Kidney epithelial cell (primary cell): ENCODE data around the gene WFDC2. TPM values are rescaled to one million over a fixed set of nuclear protein-coding genes. Genes with fewer than 3 reads are reported as not detected.

Experiments
- DNase-seq: peaks from one replicate; pipeline ENCODE4 v3.0.0-alpha.2; 2010; ENCODE audit warnings: low read depth
- H3K27me3 ChIP-seq: 2 replicates; pipeline ENCODE4 v1.6.0; 2011; ENCODE audit warnings: low read length; ENCODE audit not compliant: control insufficient read depth, insufficient read depth
- H3K36me3 ChIP-seq: 2 replicates; pipeline ENCODE4 v1.5.1; 2011; ENCODE audit warnings: low read length; ENCODE audit not compliant: control insufficient read depth, insufficient read depth
- H3K4me3 ChIP-seq: 2 replicates; pipeline ENCODE4 v1.5.1; 2011; ENCODE audit warnings: low read depth, mild to moderate bottlenecking, control low read depth, low read length
- CTCF ChIP-seq: IDR thresholded peaks from 2 replicates; pipeline ENCODE4 v1.5.1; 2011; ENCODE audit warnings: mild to moderate bottlenecking, moderate library complexity, low read length, control low read depth, inconsistent platforms; ENCODE audit not compliant: insufficient read depth, poor library complexity, severe bottlenecking
- total RNA-seq: library from RNA; depleted of rRNA; stranded (reverse); fragments of >200 nt; gene quantifications from 2 replicates; pipeline ENCODE4 v1.2.3, GENCODE V29; 2015

Gene WFDC2
- total RNA-seq, 1 donor from 2014 or later, result 84.9 TPM

- H3K27me3 ChIP-seq, result peaks cover 2% of the 10 kb centered on the region
- no peak for TF ChIP-seq CTCF
- H3K4me3 ChIP-seq, result no peak overlapping the region
- no peaks in the 10 kb centered on the region for H3K36me3 ChIP-seq
- DNase-seq, result no peak
These were observed 16.5 kb upstream of the WFDC2 start for GRCh38 chr20:45452772-45453691.

GRCh38 chr20:45456632-45457031, 12.9 kb upstream of the WFDC2 start:
- DNase-seq, result no peak
- peak; percentile 34 for TF ChIP-seq CTCF
- H3K4me3 ChIP-seq, result no peak overlapping the region

GRCh38 chr20:45459606-45460005, 9.9 kb upstream of the WFDC2 start:
- TF ChIP-seq CTCF, result peak; percentile 28
- H3K4me3 ChIP-seq, result no peak overlapping the region
- H3K36me3 ChIP-seq, result no peaks in the 10 kb centered on the region
- H3K27me3 ChIP-seq, result peaks cover 8% of the 10 kb centered on the region
- no peak for DNase-seq

More at GRCh38 chr20:45456632-45457031, 12.9 kb upstream of the WFDC2 start:
- Histone ChIP-seq H3K36me3 (no peaks in the 10 kb centered on the region), H3K27me3 (no peaks in the 10 kb centered on the region)

GRCh38 chr20:45461225-45461624, 8.3 kb upstream of the WFDC2 start:
- no peak for DNase-seq
- no peaks in the 10 kb centered on the region for H3K36me3 ChIP-seq
- no peak for TF ChIP-seq CTCF
- H3K27me3 ChIP-seq, result peaks cover 8% of the 10 kb centered on the region
- H3K4me3 ChIP-seq, result no peak overlapping the region

GRCh38 chr20:45462711-45463509, 6.6 kb upstream of the WFDC2 start:
- H3K36me3 ChIP-seq, result no peaks in the 10 kb centered on the region
- H3K4me3 ChIP-seq, result no peak overlapping the region
- peaks cover 10% of the 10 kb centered on the region for H3K27me3 ChIP-seq
- no peak for TF ChIP-seq CTCF
- no peak for DNase-seq
